HL-60 (cell line): Measurements from ENCODE around the gene NAA11.

Source experiments
- CTCF ChIP-seq: IDR thresholded peaks from one replicate; pipeline ENCODE4 v1.5.1; 2011; ENCODE audit warnings: low read length, control low read depth, inconsistent platforms; ENCODE audit not compliant: insufficient read depth
- GABPA ChIP-seq: IDR thresholded peaks from 2 replicates; pipeline ENCODE4 v1.6.1; 2012; ENCODE audit warnings: low read depth
- POLR2AphosphoS5 ChIP-seq: IDR thresholded peaks from 2 replicates; pipeline ENCODE4 v1.6.1; 2012; ENCODE audit warnings: low read depth
- REST ChIP-seq: IDR thresholded peaks from 2 replicates; pipeline ENCODE4 v1.6.1; 2012; ENCODE audit warnings: low read depth; ENCODE audit not compliant: insufficient replicate concordance
- SPI1 ChIP-seq: IDR thresholded peaks from 2 replicates; pipeline ENCODE4 v1.6.1; 2012; ENCODE audit warnings: low read depth, mild to moderate bottlenecking, borderline replicate concordance

GRCh38 chr4:79311279-79311678 is 14.6 kb downstream of the NAA11 start:
- TF ChIP-seq CTCF (no peak), POLR2AphosphoS5 (no peak), REST (no peak), GABPA (no peak), SPI1 (no peak)
